ENCODE data around the gene FAM131B.

The FAM131B gene

GRCh38 chr7:143359771-143360353 is 2.7 kb downstream of the FAM131B start:
- no peak for DNase-seq (ENCODE audit: low spot score)

- DNase-seq (ENCODE audit: low spot score) = no peak
Observed at GRCh38 chr7:143358626-143359025, 3.9 kb downstream of the FAM131B start.

- no peak for DNase-seq (ENCODE audit: low spot score)
Observed at GRCh38 chr7:143356414-143357050, 6.0 kb downstream of the FAM131B start.

- no peak for DNase-seq (ENCODE audit: low spot score)
Observed at GRCh38 chr7:143355450-143356385, 6.8 kb downstream of the FAM131B start.

GRCh38 chr7:143354965-143355364 is 7.5 kb downstream of the FAM131B start:
- DNase-seq (ENCODE audit: low spot score) = no peak

- DNase-seq (ENCODE audit: low spot score) = no peak
Observed at GRCh38 chr7:143354376-143354775, 8.1 kb downstream of the FAM131B start.

GRCh38 chr7:143352531-143353002 is 9.9 kb downstream of the FAM131B start:
- DNase-seq (ENCODE audit: low spot score) = no peak

GRCh38 chr7:143351574-143351973 is 10.9 kb downstream of the FAM131B start:
- DNase-seq (ENCODE audit: low spot score) = no peak

GRCh38 chr7:143351060-143351459 is 11.5 kb downstream of the FAM131B start:
- DNase-seq (ENCODE audit: low spot score) = no peak

GRCh38 chr7:143347950-143348349 is 14.6 kb downstream of the FAM131B start:
- no peak for DNase-seq (ENCODE audit: low spot score)

- DNase-seq (ENCODE audit: low spot score) = no peak
Observed at GRCh38 chr7:143346018-143346417, 16.5 kb downstream of the FAM131B start.

- DNase-seq (ENCODE audit: low spot score) = no peak
Observed at GRCh38 chr7:143345428-143345900, 17.0 kb downstream of the FAM131B start.

- no peak for DNase-seq (ENCODE audit: low spot score)
Observed at GRCh38 chr7:143343596-143343995, 18.9 kb downstream of the FAM131B start.

GRCh38 chr7:143341842-143342241 is 20.7 kb downstream of the FAM131B start:
- DNase-seq (ENCODE audit: low spot score) = no peak

- DNase-seq (ENCODE audit: low spot score) = no peak
Observed at GRCh38 chr7:143337216-143337615, 25.3 kb downstream of the FAM131B start.

- DNase-seq (ENCODE audit: low spot score) = no peak
Observed at GRCh38 chr7:143334244-143334643, 28.3 kb downstream of the FAM131B start.

- DNase-seq (ENCODE audit: low spot score) = no peak
Observed at GRCh38 chr7:143331179-143331801, 31.2 kb downstream of the FAM131B start.

GRCh38 chr7:143329471-143330170 is 32.9 kb downstream of the FAM131B start:
- DNase-seq (ENCODE audit: low spot score) = no peak

- no peak for DNase-seq (ENCODE audit: low spot score)
Observed at GRCh38 chr7:143327903-143328302, 34.6 kb downstream of the FAM131B start.

GRCh38 chr7:143325240-143325639 is 37.3 kb downstream of the FAM131B start:
- DNase-seq (ENCODE audit: low spot score) = no peak

GRCh38 chr7:143323653-143324052 is 38.9 kb downstream of the FAM131B start:
- no peak for DNase-seq (ENCODE audit: low spot score)
